ENCODE data around the gene DNTT.

The DNTT gene

DNA sequence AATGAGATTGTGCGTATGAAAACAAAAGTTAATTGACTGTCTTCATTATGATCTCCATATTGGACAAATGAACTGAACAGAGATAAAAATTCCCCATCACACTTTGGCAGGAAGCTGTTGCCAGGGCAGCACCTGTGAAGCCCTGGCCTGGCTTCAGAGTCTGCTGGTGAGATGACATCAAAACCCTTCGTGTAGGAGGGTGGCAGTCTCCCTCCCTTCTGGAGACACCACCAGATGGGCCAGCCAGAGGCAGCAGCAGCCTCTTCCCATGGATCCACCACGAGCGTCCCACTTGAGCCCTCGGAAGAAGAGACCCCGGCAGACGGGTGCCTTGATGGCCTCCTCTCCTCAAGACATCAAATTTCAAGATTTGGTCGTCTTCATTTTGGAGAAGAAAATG lies at the start of gene DNTT:
TSS of gene DNTT (plus strand) at position 205 of the 400 bp plus-strand sequence. CDS start at position 269, 64 bp downstream.
- DNase-seq: no peak

DNA sequence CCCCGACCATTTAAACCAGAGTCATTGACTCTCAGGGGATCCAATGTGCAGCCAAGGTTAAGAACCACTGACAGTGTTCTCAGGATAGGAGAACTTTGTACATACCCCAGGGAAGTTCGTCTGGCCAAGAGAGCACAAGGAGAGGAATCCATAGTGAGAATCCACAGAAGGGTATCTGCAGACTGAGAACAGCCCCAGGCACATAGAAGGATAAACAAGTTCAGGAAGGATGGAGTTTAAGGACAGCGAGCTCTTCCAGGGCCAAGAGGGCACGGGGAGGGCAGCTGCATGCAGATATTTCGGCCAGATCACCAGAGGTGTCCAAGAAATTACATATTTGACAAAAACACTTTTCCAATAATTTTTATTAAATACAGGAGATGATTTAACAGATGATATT lies 49.3 kb upstream of the DNTT start:
- DNase-seq: no peak

DNA sequence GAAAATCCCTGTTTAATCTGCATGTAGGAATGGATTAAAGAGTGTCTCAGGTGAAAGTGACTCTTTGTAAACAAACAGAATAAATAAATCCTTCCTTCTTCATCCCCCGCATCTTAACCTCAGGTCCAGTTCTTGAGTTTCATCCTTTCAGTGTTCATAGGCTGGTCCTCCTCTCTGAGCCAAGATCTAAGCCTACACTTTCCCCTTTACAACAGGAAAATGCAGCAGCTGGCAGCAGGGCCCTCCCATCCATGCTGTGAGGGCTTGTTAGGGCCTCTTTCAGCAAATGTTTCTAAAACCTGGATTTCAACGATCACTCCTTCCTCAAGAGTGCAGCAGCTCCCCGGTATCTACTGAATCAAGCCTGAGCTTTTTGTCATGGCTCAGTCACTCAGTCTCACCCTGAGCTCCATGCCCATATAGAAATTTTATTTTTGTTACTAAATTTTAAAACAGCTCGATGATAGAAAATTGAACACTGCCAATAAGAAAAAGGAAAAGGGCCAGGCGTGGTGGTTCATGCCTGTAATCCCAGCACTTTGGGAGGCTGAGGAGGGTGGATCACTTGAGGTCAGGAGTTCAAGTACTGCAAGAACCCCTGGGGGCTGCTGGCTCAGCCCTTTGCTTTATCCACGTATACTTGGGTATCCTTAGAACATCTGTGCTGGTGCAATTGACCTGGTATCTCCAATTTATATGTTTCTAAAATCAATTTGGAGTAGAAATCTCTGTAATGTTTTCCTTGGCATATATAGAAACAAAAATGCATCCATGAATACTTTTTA lies 48.5 kb upstream of the DNTT start:
- DNase-seq: no peak

DNA sequence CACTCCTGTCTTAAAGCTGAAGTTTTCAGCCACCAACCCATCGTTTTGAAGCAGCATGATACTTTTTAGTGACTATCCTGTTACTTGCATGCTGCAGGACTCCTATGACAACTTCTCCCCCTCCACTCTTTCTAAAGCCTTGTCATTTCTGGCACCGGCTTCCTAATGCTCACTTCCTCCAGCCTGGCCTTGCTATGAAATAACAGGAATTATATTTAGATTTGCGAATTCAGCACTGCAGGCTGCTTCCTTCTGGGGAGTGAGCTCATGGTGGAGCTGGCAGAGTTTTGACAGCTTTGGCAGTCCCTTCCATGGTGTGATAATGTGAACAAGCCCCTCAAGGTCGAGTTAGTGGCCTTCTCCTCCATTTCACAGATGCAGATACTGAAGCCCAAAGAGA lies 46.3 kb upstream of the DNTT start:
- DNase-seq: no peak

DNA sequence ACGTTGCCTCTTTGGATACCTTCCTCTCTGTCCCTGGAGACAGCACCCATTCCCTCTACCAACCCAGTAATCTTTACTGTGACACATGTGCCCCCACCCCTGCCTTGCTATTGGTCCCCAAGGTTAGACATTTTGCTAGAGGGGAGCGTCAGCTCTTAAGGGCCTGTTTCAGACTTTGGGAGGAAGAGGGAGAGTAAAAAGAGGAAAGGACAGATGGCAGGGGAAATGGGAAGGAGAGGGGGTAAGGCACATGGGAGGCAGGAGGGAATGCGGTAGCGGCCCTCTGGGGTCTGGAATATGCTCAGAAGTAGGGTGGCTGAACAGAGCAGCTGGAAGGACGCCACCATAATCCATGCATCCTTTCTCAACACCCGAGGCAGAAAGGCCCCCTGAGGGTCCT lies 45.1 kb upstream of the DNTT start:
- DNase-seq: no peak

DNA sequence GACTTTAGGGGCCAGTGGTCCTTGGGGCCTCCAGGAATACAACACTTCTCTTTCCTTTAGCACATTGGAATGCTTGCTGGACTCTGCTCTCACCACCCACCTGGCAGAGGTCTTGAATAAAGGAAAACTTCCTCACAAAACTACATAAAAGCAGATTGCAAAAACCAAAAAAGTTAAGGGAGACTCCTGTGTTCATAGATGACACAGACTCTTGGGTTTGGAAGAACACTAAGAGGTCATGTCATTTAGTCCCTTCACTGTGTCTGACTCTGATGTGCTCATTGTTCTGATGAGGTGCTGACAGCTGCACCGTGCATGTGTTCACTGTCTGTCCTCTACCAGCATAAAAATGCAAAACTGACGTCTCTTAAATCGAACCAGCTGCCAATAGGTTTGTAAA lies 44.2 kb upstream of the DNTT start:
- no peak for DNase-seq

DNA sequence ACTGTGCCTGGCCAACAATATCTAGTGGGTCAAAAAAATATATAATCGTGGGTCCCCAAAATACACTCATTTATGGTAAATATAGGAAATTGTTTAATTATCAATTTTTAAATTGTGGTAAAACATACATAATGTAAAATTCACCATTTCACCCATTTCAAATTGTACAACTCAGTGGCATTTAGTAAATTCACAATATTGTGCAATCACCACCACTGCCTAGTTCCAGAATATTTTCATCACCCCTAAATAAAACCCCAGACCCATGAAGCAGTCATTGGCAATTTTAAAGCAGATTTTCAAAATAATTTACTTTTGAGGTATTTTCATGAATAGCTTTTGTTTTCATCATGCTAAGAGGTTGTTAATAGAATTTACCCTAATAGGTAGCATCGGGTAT lies 43.1 kb upstream of the DNTT start:
- DNase-seq: no peak

DNA sequence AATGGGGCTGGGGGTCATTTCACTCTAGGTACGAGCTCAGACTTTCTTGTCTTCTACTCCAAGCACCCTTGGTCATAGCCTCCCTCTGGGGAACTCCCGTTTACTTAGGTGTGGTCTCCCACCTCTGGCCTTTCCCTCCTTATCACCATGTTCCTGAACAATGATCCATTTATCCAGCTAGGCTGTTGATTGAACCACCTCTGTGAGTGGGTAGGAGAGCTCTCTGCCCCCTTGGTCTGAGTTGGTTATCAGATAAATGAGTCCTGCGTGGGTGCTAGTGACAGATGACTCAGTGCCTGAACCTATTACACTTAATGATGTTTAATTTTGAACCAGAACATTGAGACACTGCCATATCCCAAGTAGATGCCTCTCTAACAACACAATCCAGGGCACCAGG lies 42.3 kb upstream of the DNTT start:
- DNase-seq: no peak

DNA sequence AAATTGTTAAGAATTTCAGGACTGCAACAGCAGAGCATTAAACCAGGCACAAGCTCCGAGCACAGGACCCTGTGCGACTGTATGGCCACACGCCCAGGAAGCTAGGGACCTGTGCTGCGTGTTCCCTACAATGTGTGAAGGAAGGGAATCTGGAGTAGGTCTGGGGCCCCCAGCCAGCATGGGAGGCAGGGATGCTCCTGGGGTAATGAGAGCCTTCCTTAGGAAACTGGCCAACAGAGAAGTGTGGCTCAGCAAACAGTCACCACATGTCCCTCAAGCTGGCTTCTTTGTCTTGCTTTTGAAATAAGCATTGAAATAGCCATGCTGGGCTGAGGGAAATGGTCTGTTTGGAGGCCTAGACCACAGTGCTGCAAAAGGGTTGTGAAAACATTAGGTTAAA lies 41.1 kb upstream of the DNTT start:
- DNase-seq: no peak

DNA sequence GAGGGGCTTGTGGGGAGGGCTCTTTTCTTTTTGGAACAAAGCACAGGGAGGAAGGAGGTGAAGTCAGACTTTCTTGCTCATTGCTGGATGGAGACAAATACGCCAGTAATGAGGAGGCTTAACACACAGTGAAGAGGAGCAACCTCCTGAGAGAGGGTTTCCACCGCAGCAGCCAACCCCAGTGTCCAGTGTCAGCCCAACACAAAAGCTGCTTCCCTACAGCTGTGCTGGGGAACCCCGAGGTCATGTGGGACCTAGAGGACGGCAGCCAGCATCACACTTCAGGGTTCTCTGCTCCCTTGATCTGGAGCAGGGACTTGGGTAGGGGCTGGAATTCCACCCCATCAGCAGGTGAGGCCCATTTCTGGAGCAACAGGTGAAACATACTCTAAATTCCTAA lies 40.6 kb upstream of the DNTT start:
- no peak for DNase-seq

DNA sequence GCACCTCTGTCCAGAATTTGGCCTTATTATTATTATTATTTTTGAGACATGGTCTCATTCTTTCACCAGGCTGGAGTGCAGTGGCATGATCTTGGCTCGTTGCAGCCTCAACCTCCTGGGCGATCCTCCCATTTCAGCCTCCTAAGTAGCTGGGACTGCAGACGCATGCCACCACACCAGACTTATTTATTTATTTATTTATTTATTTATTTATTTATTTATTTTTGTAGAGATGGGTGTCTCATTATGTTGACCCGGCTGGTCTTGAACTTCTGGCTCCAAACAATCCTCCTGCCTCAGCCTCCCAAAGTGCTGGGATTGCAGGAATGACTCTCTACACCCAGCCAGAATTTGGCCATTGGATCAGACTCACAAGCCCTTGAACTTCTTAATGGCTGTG lies 39.3 kb upstream of the DNTT start:
- DNase-seq: no peak

DNA sequence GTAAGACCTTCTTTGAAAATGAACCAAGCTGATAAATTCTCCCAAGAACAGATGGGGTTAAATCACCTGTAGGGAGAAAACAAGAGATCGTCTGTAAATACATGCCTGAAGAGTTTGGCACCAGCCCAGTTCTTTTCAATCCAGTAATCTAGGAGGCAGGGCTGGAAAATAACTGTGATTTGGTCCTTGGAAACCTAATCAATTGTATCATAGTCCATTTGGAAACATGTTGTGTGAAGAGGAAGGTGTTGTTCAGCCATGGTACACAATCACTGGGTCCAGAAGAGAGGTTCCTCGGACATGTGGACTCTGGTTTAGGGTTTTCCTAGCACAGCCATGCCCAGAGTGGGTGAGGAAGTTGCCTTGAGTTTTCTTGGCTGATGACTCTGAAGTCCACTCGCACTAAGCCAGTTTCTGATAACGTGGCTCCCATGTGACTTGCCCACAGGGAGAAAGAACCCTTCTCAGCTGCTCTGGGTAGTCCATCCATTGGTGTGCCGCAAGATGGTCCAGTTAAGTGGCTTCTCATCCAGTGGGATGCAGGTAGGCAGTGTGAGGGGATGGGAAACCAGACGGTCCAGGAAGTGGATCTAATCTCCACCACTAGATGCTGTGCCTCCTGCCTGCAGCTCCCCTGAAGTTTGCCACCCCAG lies 38.0 kb upstream of the DNTT start:
- DNase-seq: no peak

DNA sequence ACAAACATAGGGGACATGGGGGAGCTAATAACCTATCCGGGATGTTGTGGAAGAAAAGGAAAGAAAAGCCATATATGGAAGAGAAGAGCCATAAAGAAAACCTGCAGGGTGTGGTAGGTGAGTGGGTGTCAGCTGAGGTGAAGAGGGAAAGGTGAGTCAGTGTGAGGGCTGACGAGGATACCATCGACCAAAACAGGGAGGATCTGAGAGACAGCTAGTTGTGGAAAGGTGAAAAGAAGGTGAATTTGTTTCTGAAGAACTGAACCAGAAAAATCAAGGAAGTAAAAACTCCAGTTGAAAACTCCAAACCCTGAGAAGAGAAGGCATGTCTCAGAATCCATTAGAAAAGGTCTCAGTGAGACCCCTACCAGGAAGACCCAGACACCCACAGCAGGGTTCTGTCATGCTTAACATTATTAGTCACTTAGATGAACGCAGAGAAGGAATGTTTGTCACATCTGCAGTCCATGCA lies 37.0 kb upstream of the DNTT start:
- DNase-seq: no peak

DNA sequence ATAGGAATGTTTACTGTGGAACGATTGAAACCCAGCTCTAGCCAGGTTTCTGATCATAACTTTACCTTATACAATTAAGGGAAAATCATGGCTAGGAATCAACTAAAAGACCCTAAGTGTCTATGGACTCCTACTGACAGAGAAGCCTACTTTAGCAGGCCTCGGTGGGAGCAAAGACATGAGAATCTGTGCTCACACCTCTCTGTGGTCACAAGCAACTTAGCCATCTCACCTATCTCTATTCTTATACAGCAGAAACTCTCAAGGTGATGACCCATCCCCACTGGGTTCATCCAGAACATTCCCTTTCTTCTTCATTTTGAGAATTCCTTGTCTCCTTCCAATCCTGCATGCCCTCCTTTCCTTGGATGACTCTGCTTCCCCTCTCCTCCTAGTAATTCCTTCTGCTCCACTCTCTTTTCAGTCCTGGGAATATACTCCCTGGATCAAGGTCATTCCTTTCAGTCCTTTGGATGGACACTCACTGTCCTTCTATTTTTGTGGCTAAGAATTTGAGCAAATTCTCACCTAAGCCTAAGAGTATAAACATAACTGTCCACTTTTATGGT lies 35.8 kb upstream of the DNTT start:
- DNase-seq: no peak

DNA sequence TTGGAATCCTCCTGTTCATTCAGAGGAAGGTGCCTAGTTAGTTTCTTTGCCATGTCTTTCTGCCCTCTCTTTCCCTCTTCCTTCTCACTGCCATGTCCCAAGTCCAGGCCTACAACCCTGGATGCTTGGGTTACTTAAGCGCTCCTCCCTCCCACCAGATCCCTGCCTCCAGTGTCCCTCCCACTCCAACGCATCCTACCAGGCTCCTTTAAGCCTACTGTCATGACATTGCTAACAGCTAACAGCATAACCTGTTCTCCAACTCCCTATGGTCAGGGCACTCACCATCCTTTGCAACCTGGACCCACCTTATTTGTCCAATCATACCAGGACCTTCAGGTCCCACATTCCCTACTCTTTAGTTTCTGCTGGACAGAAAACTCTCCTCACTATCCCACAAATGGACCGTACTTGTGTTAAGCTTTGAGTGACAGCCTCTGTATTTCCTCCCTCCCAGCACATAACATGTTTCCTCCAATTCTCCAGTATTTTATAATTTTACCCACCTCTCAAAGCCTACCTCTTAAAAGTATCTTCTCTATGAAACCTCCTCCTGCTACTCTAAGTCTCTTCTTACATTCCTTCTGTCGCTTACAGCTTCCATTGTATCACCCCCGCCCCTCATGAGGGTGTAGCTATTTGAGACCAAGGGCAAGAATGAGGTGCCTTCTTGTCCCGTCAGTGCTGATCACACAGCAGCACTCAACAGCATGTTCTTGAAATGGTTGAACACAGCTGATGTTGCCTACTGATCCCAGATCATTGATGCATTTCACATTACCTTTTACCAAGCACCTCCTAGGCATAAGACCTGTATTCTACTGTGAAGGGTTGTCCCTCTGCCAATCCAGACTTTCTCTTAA lies 34.6 kb upstream of the DNTT start:
- DNase-seq: no peak

DNA sequence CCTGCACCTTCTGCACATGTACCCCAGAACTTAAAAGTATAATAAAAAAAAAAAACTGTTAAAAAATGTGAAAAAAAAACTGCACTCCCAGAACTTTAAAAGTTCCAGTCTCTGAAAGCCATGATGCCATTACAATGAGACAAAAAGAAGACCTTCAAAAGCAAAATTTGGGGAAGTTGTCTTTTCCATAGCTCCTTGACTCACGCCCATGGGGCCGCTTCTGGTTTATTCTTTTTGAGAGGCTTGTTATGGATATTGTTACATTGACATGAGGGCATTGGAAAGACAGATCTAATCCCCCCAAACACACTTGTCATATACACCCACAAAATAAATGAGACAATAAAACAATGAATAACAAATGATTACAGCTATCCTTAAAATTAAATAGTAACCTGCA lies 33.7 kb upstream of the DNTT start:
- DNase-seq: no peak

DNA sequence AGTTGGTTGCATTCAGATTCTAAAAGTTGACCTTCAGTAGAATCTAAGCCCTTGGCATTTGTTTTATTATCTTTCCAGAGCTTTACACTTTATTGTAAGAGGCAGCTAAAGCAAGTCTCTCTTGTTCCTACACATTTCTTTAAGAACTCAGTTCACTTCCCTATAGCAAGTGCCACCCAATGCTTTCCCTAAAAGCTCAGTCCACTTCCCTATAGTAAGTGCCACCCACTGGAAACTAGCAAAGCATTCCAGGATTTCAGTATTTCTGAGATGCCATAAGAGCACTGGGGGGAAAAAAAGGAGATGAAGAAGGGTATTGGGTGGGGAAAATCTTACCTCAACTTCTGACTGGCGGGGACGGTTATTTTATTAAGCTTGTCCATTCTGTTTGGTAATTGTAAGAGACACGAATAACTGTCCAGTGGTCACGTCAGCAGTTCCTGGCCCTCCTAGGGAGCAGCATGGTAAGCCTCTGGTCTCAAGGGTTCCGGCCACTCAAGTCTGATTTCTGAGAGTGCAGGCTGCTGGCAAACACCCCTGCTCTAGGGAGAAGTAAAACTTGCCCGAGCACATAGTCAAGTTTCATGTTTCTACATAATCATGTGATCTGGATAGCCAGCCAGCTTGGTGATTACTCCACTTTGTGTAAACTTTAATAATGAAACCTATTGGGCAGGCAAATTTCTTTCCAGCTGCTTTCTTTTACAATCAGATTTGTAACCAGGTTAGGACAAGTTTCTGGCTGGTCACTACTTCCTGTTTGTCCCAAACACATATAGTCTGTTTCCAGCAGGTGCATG lies 33.0 kb upstream of the DNTT start, which contains the start of gene BLNK:
TSS of gene BLNK (minus strand) at position 554 of the 800 bp plus-strand sequence. CDS start at position 383, 171 bp downstream.
- DNase-seq: no peak

DNA sequence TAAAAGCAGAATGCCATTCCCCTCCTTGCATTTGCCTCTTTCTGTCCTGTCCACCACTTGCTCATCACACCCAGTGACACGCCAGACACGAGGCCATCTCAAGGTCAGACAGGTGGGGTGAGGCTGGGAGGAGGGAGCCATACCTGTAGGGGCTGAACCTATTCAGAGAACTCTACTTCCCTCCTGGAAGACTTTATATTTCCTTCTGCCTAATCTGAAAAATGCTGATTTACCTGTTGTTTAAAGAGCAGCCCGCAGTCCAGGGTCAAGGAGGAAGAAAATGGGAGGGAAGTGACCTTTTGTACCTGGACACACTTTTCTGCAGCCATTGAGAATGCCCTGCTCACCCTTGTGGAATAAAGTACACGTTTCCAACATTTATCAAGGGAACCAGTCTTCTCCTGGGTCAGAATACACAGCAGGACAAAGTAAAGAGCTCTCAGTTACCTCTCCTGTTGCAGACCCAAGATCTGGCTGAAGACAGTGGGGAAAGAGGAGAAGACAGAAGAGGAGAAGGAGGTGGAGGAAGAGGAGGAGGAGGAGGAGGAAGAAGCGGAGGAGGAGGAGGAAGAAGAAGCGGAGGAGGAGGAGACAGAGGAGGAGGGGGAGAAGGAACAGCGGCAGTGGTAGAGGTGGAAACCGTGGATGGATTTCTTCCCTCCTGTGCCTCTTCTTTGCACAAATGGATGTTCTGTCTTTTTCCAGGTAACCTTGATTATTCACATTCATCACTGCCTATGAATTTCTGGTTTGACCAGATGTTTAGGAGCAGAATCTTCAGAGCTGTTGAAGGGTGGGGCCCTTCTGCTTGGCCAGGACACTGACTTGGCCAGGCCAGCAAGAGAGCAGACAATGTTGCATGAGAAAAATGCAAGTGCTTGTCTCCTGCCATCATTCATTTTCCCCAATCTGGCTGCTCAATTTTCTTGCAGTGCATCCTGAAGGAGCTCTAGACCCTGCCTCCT lies 31.6 kb upstream of the DNTT start:
- no peak for DNase-seq

DNA sequence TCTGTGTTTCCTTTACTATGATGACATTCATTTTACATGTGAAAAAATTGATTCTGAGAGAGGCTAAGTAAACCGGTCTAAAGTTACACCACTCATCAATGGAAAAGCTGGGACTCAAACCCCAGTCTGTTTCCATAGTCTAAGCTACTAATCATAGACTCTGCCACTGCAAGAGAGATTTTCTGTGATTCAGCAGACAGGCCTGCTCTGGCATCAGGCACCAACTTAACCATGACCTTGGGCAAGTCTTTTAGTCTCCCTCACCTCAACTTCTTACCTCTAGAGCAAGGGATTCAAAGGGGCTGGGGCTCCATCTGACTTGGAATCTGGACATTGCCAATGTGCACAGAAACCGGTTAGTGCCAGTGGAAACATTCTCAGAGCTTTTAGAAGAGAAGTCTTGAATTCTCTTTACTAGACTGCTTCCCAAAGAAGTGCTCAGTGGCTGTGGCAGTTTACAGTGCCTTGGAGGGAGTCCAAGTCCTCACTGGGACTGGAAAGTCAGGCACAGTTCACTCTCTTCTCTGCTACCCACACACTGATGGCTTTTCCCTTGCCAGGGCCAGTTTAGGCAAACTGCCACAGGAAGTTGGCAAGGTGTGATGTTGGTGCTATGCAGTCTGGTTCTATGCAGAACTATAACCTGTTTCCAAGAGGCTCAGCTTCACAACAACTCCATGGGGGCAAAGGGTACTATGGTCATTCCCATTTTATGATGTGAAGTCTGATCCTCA lies 28.4 kb upstream of the DNTT start:
- no peak for DNase-seq

DNA sequence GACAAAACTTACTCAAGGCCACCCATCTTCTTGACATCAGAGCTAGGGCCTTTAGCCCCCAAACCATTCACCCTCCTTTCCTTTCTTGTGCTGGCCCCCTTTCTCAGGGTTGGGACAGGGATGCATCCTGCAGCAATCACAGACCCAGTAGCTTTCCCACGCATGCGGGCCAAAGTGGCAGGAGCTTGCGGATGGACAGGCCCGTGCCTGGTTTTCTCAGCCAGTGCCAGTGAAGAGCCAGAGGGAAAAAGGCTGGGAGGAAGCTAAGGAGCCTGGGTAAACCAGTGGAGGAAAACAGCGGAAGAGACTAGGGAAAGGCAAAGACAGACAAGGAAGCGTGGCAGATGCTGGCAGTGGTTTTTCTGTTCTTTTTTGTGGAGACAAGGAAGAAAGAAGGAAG lies 27.8 kb upstream of the DNTT start:
- no peak for DNase-seq
